Mucosa of descending colon (tissue), 3 donors: ENCODE measurements around the gene CHMP4A. TPM values are rescaled to one million over a fixed set of nuclear protein-coding genes. Genes with fewer than 3 reads are reported as not detected.

Experiments used
- ATAC-seq: fragments of 200-7000 bp; cut with Tn5 transposase; one replicate; pipeline ENCODE4 v1.9.1; 2020; ENCODE audit warnings: mild to moderate bottlenecking, moderate library complexity
- DNase-seq, 3 donors: peaks; one replicate each; pipeline ENCODE4 v3.0.0-alpha.2; 2020
- H3K36me3 ChIP-seq: fragments of 200-600 bp; one replicate; pipeline ENCODE4 v1.8.0; 2021; ENCODE audit warnings: low read depth, mild to moderate bottlenecking
- H3K4me1 ChIP-seq: fragments of 200-600 bp; one replicate; pipeline ENCODE4 v1.8.0; 2021; ENCODE audit warnings: low read depth, mild to moderate bottlenecking
- H3K4me3 ChIP-seq: fragments of 200-600 bp; one replicate; pipeline ENCODE4 v1.8.0; 2021; ENCODE audit warnings: mild to moderate bottlenecking
- H3K9me3 ChIP-seq: fragments of 200-600 bp; one replicate; pipeline ENCODE4 v1.8.0; 2021; ENCODE audit warnings: mild to moderate bottlenecking
- intact Hi-C, 2 donors: fragments of 100-400 bp; cut with DNase I in 1 of 2; cut with micrococcal nuclease in 1 of 2; formaldehyde crosslinking; loops; one replicate each; pipeline versions ENCODE4 v1.11.0 to v1.11.1; 2022; cut with DNase I, micrococcal nuclease
- total RNA-seq, 3 donors: library from RNA; stranded (reverse); fragmentation: NEBNext Ultra II Directional in 2 of 3; extraction: Animal tissue kit (Norgen Biotek cat#: 25700) in 2 of 3; gene quantifications; one replicate each; pipeline versions ENCODE4 v1.2.1 to v1.2.4, GENCODE V29; 2021 to 2023
- TF ChIP-seq, protein P1 (sequence below): fragments of 200-600 bp; IDR thresholded peaks from one replicate; pipeline ENCODE4 v1.8.0; 2022; ENCODE audit warnings: antibody characterized with exemption, mild to moderate bottlenecking
- donor health status: DM: no; HTN: no; CAD: no; lungs with moderate emphysema.
- donor health status: DM: no; HTN: no; CAD: no.
- donor health status: DM: no; HTN: yes; CAD: no.

CHMP4A gene
- total RNA-seq, 3 donors from 2014 or later = 47.6 to 67.8 (median 49.5) TPM

GRCh38 chr14:24183014-24183481 is 30.2 kb downstream of the CHMP4A start:
- TF ChIP-seq, protein P1, sequence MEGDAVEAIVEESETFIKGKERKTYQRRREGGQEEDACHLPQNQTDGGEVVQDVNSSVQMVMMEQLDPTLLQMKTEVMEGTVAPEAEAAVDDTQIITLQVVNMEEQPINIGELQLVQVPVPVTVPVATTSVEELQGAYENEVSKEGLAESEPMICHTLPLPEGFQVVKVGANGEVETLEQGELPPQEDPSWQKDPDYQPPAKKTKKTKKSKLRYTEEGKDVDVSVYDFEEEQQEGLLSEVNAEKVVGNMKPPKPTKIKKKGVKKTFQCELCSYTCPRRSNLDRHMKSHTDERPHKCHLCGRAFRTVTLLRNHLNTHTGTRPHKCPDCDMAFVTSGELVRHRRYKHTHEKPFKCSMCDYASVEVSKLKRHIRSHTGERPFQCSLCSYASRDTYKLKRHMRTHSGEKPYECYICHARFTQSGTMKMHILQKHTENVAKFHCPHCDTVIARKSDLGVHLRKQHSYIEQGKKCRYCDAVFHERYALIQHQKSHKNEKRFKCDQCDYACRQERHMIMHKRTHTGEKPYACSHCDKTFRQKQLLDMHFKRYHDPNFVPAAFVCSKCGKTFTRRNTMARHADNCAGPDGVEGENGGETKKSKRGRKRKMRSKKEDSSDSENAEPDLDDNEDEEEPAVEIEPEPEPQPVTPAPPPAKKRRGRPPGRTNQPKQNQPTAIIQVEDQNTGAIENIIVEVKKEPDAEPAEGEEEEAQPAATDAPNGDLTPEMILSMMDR = no peak
- Histone ChIP-seq H3K4me3 (no peak overlapping the region), H3K36me3 (no peaks in the 10 kb centered on the region), H3K4me1 (peaks cover 6% of the 10 kb centered on the region), H3K9me3 (no peaks in the 10 kb centered on the region)
- DNase-seq = no peak
- ATAC-seq = no peak
- intact Hi-C loops = no loop called here

DNA sequence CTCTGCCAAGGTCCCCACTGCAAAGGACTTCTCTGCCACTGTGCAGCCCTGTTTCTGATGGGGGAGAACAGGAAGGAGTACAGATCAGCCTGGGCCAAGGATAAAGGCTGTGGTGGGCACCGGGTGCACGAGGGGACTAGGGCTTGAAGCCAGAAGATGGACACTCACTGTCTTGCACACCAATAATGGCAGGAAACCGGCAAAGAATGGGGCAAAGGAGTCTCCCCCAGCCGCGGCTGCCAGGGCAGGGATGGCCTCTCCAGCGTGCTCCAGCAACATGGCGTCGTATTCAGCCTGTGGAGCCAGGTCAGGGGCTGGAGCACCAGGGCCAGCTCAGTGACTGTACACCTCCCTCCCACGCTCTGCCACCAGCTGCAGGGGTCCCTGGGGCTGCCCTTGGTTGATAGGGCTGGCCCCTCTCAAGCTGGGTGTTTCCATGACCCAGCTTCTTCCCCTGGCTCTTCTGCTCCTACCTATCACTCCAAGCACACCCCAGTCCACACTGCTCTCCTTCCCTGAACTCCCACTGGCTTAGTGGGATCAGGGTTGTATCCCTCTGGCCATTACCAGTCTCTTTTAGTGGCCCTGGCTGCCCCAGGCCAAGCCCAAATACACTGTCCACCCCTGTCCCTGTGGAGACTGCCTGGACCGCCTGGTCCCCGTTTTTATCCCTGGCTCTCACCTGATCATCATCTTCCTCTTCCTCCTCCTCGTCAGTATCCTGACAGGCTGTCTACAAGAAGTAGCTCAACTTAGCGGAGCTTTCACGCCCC is 31.0 kb downstream of the CHMP4A start:
- Histone ChIP-seq H3K9me3 (no peaks in the 10 kb centered on the region), H3K4me1 (no peaks in the 10 kb centered on the region), H3K4me3 (no peak overlapping the region), H3K36me3 (no peaks in the 10 kb centered on the region)
- intact Hi-C loops = no loop called here
- ATAC-seq (no peak), DNase-seq (no peak)
- TF ChIP-seq, protein P1 = no peak

GRCh38 chr14:24181371-24182077 is 31.8 kb downstream of the CHMP4A start:
- Histone ChIP-seq H3K4me1 (no peaks in the 10 kb centered on the region), H3K36me3 (no peaks in the 10 kb centered on the region), H3K9me3 (no peaks in the 10 kb centered on the region), H3K4me3 (no peak overlapping the region)
- TF ChIP-seq, protein P1 = no peak
- intact Hi-C loops = no loop called here
- DNase-seq = no peak
- ATAC-seq = no peak

GRCh38 chr14:24179961-24180796 is 33.1 kb downstream of the CHMP4A start:
- Histone ChIP-seq H3K4me1 (no peaks in the 10 kb centered on the region), H3K36me3 (no peaks in the 10 kb centered on the region), H3K4me3 (no peak overlapping the region), H3K9me3 (no peaks in the 10 kb centered on the region)
- no peak for DNase-seq
- intact Hi-C loops = no loop called here
- TF ChIP-seq, protein P1 = no peak
- peak; percentile 5 for ATAC-seq

- TF ChIP-seq, protein P1 = no peak
- Histone ChIP-seq H3K9me3 (no peaks in the 10 kb centered on the region), H3K4me1 (no peaks in the 10 kb centered on the region), H3K36me3 (no peaks in the 10 kb centered on the region), H3K4me3 (no peak overlapping the region)
- no peak for DNase-seq
- intact Hi-C loops = no loop called here
- no peak for ATAC-seq
Measured at GRCh38 chr14:24179294-24179960, 33.9 kb downstream of the CHMP4A start.
